ENCODE data around the gene WDR46. TPM values are rescaled to one million over a fixed set of nuclear protein-coding genes. Genes with fewer than 3 reads are reported as not detected.

WDR46 gene
- total RNA-seq, 1 donor from 2014 or later, result 91.0 TPM

Other genes starting within 250 kb of the WDR46 start
- gene HLA-DPA1, start 215.6 kb downstream of the WDR46 start, total RNA-seq, result 7.3 and 12.8 TPM in 2 replicates
- 2.4 and 8.0 TPM in 2 replicates for gene HLA-DPB1, start 213.2 kb downstream of the WDR46 start, total RNA-seq
- under 0.01 and 0.53 TPM in 2 replicates for gene COL11A2, start 96.8 kb downstream of the WDR46 start, total RNA-seq
- gene RXRB, start 88.6 kb downstream of the WDR46 start, total RNA-seq, result 24.6 and 25.2 TPM in 2 replicates
- 124 and 143 TPM in 2 replicates for gene SLC39A7, start 88.4 kb downstream of the WDR46 start, total RNA-seq
- 4.0 and 8.0 TPM in 2 replicates for gene HSD17B8, start 84.6 kb downstream of the WDR46 start, total RNA-seq
- gene RING1, start 80.7 kb downstream of the WDR46 start, total RNA-seq, result 9.6 and 15.2 TPM in 2 replicates
- 29.6 and 34.5 TPM in 2 replicates for gene VPS52, start 17.4 kb downstream of the WDR46 start, total RNA-seq
- gene RPS18, start 17.2 kb downstream of the WDR46 start, total RNA-seq, result 2,187 and 4,134 TPM in 2 replicates
- 4.5 and 6.8 TPM in 2 replicates for gene B3GALT4, start 12.1 kb downstream of the WDR46 start, total RNA-seq
- gene PFDN6, start 362 bp upstream of the WDR46 start, total RNA-seq, result 34.1 and 40.8 TPM in 2 replicates
- 51.6 and 65.5 TPM in 2 replicates for gene RGL2, start 9.7 kb upstream of the WDR46 start, total RNA-seq
- gene TAPBP, start 24.8 kb upstream of the WDR46 start, total RNA-seq, result 244 and 415 TPM in 2 replicates
- gene ZBTB22, start 28.5 kb upstream of the WDR46 start, total RNA-seq, result 11.0 and 12.4 TPM in 2 replicates
- gene DAXX, start 33.7 kb upstream of the WDR46 start, total RNA-seq, result 47.0 and 58.9 TPM in 2 replicates
- 3.9 and 21.9 TPM in 2 replicates for gene KIFC1, start 102.6 kb upstream of the WDR46 start, total RNA-seq
- gene PHF1, start 121.8 kb upstream of the WDR46 start, total RNA-seq, result 21.5 and 34.8 TPM in 2 replicates
- 140 and 146 TPM in 2 replicates for gene CUTA, start 128.9 kb upstream of the WDR46 start, total RNA-seq
- 3.1 and 6.1 TPM in 2 replicates for gene SYNGAP1, start 130.8 kb upstream of the WDR46 start, total RNA-seq
- gene ZBTB9, start 165.3 kb upstream of the WDR46 start, total RNA-seq, result 3.7 and 7.2 TPM in 2 replicates